ENCODE measurements around the gene SCUBE3.

DNA sequence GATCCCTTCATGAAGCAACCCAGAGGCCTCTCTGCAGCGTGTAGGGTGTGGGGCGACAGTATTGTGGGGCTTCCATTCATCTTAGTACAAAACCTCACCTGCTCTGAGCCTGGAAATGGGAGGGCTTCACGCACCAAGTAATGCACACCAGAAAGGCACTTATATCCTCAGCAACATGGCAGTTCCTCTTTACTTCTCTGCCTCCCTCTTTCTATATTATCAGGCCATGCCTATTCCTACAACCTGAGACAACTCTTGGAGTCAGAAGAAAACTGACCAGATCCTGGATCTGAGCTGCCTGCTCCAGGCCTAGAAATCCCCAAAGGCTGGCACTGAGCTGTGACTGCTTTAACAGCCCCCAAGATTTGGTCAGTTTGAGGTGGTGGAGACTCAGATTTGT is 38.2 kb downstream of the SCUBE3 start:
- TF ChIP-seq REST (IDR thresholded peaks at IDR 0.05; ENCODE audit: low read depth) (no peak), EP300 (IDR thresholded peaks at IDR 0.05; ENCODE audit: borderline replicate concordance) (no peak), FOXM1 (IDR thresholded peaks at IDR 0.05; ENCODE audit: borderline replicate concordance, low read depth) (no peak), YY1 (IDR thresholded peaks at IDR 0.05; ENCODE audit: low read depth) (no peak), TAF1 (IDR thresholded peaks at IDR 0.05; ENCODE audit: low read depth) (no peak), CREB1 (IDR thresholded peaks at IDR 0.05; ENCODE audit: low read depth) (no peak), TCF12 (IDR thresholded peaks at IDR 0.05; ENCODE audit: low read depth) (no peak), NFIC (IDR thresholded peaks at IDR 0.05) (no peak)
- TF ChIP-seq, protein P1, sequence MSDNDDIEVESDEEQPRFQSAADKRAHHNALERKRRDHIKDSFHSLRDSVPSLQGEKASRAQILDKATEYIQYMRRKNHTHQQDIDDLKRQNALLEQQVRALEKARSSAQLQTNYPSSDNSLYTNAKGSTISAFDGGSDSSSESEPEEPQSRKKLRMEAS (IDR thresholded peaks at IDR 0.05), result no peak
